ACC112 (cell line): ENCODE results near the gene ANAPC5.
A peak's percentile ranks its signal among the peaks of the same experiment; 100 is the strongest.

ENCODE experiments used
- H2AFZ ChIP-seq: fragments of 200-600 bp; sonication (generic); one replicate; pipeline ENCODE4 v1.6.0; 2017; ENCODE audit warnings: antibody characterized with exemption, low read length; ENCODE audit not compliant: unreplicated experiment
- H3K27ac ChIP-seq: fragments of 200-600 bp; sonication (generic); 2 replicates; pipeline ENCODE4 v1.5.1; 2014; ENCODE audit warnings: low read depth, mild to moderate bottlenecking, antibody characterized with exemption, low read length, moderate library complexity
- H3K27me3 ChIP-seq: fragments of 200-600 bp; sonication (generic); 2 replicates; pipeline ENCODE4 v1.6.1; 2014; ENCODE audit warnings: mild to moderate bottlenecking, antibody characterized with exemption, low read length, moderate library complexity, mixed read lengths; ENCODE audit not compliant: insufficient read depth
- H3K36me3 ChIP-seq: fragments of 200-600 bp; sonication (generic); 2 replicates; pipeline ENCODE4 v1.6.1; 2016; ENCODE audit warnings: mild to moderate bottlenecking, antibody characterized with exemption, low read length, moderate library complexity, mixed read lengths; ENCODE audit not compliant: insufficient read depth
- H3K4me1 ChIP-seq: fragments of 200-600 bp; sonication (generic); one replicate; pipeline ENCODE4 v1.6.1; 2016; ENCODE audit warnings: low read length, mixed read lengths; ENCODE audit not compliant: insufficient read depth, unreplicated experiment, control insufficient read depth
- H3K4me3 ChIP-seq: fragments of 200-600 bp; sonication (generic); 2 replicates; pipeline ENCODE4 v1.5.1; 2014; ENCODE audit warnings: mild to moderate bottlenecking, low read depth, low read length
- H3K79me2 ChIP-seq: fragments of 200-600 bp; sonication (generic); one replicate; pipeline ENCODE4 v1.6.0; 2016; ENCODE audit warnings: low read length; ENCODE audit not compliant: control insufficient read depth, unreplicated experiment, insufficient read depth

ANAPC5 gene

DNA sequence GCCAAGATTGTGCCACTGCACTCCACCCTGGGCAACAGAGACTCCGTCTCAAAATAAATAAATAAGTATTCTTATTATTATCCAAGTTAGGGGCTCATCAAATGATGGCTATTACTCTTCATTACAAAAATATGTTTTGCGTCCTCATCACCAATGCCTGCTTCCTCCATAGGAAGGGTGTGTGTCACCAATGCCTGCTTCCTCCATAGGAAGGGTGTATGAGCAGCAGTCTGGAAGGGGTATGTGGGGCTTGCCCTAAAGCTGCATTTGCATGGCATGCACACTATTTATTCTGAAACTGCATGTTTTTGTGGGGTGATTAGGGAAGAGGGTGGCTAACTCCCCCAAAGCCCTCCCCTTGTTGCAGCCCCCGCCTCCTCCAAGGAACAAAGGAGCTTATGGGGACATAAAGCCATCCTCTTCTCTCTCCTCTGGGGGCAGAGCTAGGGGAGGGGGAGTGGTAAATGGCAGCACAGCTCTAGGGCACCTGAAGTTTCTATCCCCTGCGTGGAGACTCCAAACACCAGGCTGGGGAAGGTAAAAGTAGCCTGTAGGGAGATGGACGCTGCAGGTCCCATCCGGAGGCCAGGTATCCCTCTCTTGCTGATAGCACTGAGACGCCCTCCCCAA is 57.0 kb downstream of the ANAPC5 start:
- no peak overlapping the region for H3K27ac ChIP-seq
- no peaks in the 10 kb centered on the region; the same call in 1 of the 2 replicates for H3K36me3 ChIP-seq
- H3K4me3 ChIP-seq = peak overlapping the region; percentile 92
- peaks cover 29% of the 10 kb centered on the region for H3K79me2 ChIP-seq
- H2AFZ ChIP-seq = no peak overlapping the region
- H3K27me3 ChIP-seq = no peaks in the 10 kb centered on the region
- peaks cover 3% of the 10 kb centered on the region for H3K4me1 ChIP-seq

DNA sequence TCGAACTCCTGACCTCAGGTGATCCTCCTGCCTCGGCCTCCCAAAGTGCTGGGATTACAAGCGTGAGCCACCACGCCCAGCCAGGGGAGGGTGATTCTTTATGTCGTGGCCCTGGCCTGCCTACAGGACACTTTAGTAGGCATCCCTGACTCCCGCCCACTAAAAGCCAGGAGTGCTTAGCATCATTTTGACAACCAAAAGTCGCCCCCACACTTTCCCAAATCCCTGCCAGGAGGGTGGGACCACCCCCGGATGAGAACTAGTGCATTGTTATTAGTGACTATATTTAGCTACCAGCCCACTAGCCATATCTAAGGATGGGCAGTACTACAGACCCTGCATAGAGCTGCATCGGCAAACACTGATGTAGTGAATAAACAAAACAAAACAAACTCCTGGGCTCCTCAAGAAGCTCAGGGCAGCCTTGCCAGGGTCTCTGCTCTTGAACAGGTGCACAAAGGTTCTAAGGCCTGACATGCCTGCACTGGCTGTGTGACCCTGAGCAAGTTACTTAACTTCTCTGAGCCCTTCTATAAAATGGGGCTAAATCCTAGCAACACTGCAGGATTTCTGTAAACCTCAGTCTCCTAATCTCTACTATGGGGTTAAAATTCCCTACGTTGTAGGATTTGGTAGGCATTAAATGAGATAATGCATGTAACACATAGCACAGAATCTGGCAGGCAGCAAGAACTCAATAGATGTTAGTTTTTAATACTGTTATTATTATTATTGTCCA is 57.9 kb downstream of the ANAPC5 start:
- H3K4me1 ChIP-seq = peaks cover 3% of the 10 kb centered on the region

DNA sequence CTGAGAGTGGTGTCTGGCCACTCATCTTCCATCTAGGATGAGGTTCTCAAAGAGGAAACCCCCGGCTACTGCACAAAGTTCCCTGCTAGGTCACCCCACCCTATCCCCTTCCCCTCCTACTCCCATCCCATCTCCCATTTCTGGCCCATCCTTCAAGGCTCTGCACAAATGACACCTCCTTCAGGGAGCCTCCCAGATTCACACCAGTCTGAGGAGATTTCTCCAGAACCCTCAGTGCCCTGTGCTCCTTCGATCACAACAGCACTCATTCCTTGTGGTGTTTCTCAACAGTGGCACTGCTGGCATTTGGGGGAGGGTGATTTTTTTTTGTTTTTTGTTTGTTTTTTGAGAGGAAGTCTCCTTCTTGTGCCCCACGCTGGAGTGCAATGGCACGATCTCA is 58.6 kb downstream of the ANAPC5 start:
- peaks cover 32% of the 10 kb centered on the region for H3K79me2 ChIP-seq
- peaks cover 3% of the 10 kb centered on the region for H3K4me1 ChIP-seq
- H3K27ac ChIP-seq = no peak overlapping the region

More for the DNA sequence above, 57.9 kb downstream of the ANAPC5 start:
- Histone ChIP-seq H2AFZ (no peak overlapping the region), H3K27ac (no peak overlapping the region), H3K4me3 (no peak overlapping the region), H3K79me2 (peaks cover 29% of the 10 kb centered on the region), H3K27me3 (no peaks in the 10 kb centered on the region), H3K36me3 (no peaks in the 10 kb centered on the region; the same call in 1 of the 2 replicates)

DNA sequence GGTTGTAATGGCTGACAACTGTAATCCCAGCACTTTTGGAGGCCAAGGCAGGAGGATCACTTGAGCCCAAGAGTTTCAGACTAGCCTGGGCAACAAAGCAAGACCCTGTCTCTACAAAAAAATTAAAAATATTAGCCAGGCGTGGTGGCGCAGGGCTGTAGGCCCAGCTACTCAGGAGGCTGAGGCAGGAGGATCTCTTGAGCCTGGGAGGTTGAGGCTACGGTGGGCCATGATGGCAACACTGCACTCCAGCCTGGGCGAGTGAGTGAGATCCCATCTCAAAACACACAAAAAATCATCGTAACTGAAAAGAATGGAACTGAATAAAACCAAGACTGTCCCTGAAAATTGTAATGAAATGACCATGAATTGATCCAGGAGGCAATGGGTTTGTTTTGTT is 61.8 kb downstream of the ANAPC5 start:
- peaks cover 3% of the 10 kb centered on the region for H3K4me1 ChIP-seq
- no peaks in the 10 kb centered on the region for H3K27me3 ChIP-seq
- H3K36me3 ChIP-seq = no peaks in the 10 kb centered on the region; the same call in 1 of the 2 replicates
- no peak overlapping the region for H3K27ac ChIP-seq
- no peak overlapping the region for H2AFZ ChIP-seq
- peaks cover 29% of the 10 kb centered on the region for H3K79me2 ChIP-seq
- no peak overlapping the region for H3K4me3 ChIP-seq

More for the DNA sequence above, 58.6 kb downstream of the ANAPC5 start:
- Histone ChIP-seq H3K27me3 (no peaks in the 10 kb centered on the region), H3K36me3 (no peaks in the 10 kb centered on the region; the same call in 1 of the 2 replicates), H2AFZ (no peak overlapping the region), H3K4me3 (no peak overlapping the region)

DNA sequence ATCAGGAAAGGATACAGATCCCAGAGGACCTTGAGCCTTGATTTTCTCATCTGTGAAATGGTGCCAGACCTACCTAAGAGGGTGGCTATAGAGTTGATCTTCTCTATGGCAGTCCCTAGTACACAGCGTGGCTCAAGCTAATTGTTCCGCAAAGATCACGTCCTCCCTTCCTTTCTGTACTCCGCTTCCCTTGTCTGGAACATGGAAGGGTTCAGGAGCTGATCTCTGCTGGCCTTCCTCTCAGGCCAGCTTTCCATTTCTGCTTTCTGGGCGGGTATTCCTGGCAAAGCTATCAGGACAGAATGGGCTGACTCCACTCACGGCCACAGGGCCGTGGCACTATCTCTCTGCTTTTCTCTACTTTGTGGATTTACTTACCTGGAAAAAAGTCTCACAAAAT is 62.2 kb downstream of the ANAPC5 start:
- Histone ChIP-seq H3K27ac (no peak overlapping the region), H3K27me3 (no peaks in the 10 kb centered on the region), H3K4me3 (no peak overlapping the region), H3K36me3 (no peaks in the 10 kb centered on the region; the same call in 1 of the 2 replicates), H2AFZ (no peak overlapping the region), H3K79me2 (peaks cover 26% of the 10 kb centered on the region), H3K4me1 (no peaks in the 10 kb centered on the region)

DNA sequence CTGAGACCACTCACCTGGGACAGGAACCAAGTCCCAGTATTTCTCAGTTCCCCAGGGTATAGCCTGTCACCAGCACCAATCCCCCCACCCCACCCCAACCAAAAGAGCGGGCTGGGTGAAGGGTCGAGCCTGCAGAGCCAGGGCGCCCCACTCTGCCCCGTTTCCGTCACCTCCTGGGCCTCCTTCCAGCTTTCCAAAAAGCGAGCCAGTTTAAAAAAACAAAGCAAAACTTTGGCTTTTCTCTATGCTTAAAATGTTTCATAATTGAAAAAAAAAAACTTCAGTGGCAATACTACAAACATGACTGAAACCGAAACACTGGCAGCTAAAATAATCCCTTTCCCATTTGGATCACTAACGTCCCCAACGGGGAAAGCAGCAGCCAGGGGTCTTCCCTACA is 63.2 kb downstream of the ANAPC5 start:
- peaks cover 19% of the 10 kb centered on the region for H3K79me2 ChIP-seq
- H3K4me3 ChIP-seq = no peak overlapping the region
- no peaks in the 10 kb centered on the region; the same call in 1 of the 2 replicates for H3K36me3 ChIP-seq
- H3K27me3 ChIP-seq = no peaks in the 10 kb centered on the region
- no peaks in the 10 kb centered on the region for H3K4me1 ChIP-seq
- no peak overlapping the region for H3K27ac ChIP-seq
- no peak overlapping the region for H2AFZ ChIP-seq

DNA sequence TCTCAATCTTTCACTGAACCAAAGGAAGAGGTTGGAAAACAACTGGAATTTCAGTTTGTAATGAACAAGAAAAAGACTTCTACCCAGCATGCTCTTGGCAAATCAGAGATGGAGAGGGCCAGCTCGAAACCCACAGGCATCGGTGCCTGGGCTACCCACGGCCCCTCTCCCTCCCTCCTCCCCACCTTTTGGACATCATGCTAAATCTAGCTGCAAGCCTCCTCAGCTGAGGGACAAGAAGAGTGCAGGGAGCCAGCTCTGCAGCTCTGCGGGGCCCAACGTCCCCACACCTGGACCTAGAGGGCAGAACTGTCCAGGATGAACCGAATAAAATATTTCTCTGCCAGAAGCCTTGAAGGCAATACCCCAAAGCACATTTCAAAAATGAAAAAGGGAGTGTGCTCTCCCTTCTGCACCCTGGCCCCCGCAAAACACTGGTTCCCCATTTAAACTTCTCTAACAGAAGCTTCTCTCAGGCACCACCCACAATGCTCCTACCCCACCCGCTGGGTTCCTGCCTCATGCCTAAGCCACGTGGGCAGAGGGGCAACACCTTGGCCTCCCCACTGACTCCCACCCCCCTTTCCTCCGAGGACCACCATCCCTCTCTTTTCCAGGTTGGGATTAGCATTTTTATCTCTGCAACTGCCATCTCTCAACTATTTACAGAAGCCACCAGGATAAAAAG is 63.9 kb downstream of the ANAPC5 start:
- Histone ChIP-seq H2AFZ (no peak overlapping the region), H3K79me2 (peaks cover 17% of the 10 kb centered on the region), H3K4me1 (no peaks in the 10 kb centered on the region), H3K27me3 (no peaks in the 10 kb centered on the region), H3K27ac (no peak overlapping the region), H3K36me3 (no peaks in the 10 kb centered on the region; the same call in 1 of the 2 replicates), H3K4me3 (no peak overlapping the region)

DNA sequence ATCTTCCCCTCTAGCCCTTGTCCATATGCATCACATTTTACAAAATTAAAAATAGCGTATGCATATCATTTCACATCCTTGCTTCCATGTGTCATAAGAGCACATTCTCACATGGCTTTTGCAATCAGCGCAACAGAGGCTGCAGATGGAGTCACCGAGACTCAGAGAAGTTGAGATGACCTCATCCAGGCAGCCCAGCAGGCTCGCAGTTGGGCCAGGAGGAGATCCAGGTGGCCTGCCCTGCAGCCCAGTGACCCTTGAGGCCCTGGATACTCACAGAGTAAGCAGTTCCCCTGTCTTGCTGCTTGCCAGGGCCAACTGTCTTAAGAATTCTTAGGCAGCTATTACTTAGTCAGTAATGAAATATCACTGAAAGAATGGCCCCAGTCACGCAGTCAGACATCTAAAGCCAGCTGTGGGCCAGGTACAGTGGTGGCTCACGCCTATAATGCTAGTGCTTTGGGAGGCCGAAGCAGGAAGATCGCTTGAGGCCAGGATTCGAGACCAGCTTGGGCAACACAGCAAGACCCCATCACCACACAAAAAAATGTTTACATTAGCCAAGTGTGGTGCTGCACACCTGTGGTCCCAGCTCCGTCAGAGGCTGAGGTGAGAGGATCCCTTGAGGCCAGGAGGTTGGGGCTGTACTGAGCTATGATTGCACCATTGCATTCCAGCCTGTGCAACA is 64.8 kb downstream of the ANAPC5 start:
- no peak overlapping the region for H2AFZ ChIP-seq
- H3K4me3 ChIP-seq = no peak overlapping the region
- no peaks in the 10 kb centered on the region for H3K27me3 ChIP-seq
- peaks cover 21% of the 10 kb centered on the region for H3K79me2 ChIP-seq
- H3K36me3 ChIP-seq = no peaks in the 10 kb centered on the region; the same call in 1 of the 2 replicates
- H3K27ac ChIP-seq = no peak overlapping the region
- H3K4me1 ChIP-seq = no peaks in the 10 kb centered on the region

DNA sequence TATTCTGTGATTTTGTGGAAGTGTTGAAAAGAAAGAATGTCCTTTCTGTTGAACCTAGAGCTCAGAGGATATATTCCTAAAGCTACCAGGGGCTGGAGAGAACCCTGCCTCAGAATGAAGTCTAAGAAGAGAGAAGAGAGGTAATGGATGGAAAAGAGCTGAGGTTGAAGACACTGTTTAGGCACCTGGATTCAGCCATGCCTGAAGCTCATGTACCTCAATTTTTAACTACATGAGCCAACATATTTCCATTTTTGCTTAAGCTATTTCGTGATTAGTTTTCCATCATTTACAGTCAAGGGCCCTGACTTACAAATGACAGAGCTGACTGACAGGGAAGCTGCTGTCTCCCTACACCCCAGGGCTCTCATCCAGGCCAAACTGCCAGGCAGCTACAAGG is 66.4 kb downstream of the ANAPC5 start:
- H3K36me3 ChIP-seq = no peaks in the 10 kb centered on the region
- no peak overlapping the region for H3K27ac ChIP-seq
- H3K27me3 ChIP-seq = no peaks in the 10 kb centered on the region
- H3K4me1 ChIP-seq = no peaks in the 10 kb centered on the region
- H2AFZ ChIP-seq = no peak overlapping the region
- H3K4me3 ChIP-seq = no peak overlapping the region
- peaks cover 17% of the 10 kb centered on the region for H3K79me2 ChIP-seq

DNA sequence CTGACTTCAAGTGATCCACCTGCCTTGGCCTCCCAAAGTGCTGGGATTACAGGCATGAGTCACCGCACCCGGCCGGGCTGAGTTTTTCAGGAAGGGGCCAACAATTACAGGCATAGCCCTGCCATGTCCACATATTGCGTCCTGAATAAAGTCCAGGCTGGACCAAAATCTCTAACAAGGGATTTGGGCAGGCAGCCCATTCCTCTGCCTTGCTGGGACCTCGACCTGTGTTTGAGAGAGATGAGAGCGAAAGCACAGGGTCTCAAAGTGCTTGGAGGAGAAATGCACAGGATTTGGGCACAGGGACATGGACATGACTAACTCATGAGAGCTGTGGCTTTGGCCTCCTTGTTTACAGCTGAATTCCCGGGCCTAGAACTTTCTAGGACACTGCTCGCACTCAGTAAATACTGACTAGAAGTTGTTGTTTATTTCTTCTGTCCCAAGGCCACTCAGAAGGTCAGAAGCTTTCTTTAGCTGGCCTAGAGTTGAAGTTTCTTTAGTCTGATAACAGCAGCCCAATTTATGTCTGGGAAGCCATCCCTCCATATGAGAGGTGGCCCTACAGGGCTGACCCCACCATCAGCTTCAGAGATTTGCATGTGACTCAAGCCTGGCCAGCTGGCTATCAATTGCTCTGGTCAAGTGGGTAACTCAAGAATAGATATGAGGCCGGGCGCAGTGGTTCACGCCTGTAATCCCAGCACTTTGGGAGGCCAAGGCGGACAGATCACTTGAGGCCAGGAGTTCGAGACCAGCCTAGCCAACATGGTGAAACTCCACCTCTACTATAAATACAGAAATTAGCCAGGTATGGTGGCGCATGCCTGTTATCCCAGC is 67.4 kb downstream of the ANAPC5 start:
- Histone ChIP-seq H3K27ac (no peak overlapping the region), H3K4me3 (no peak overlapping the region), H3K27me3 (no peaks in the 10 kb centered on the region), H2AFZ (no peak overlapping the region), H3K4me1 (peaks cover 2% of the 10 kb centered on the region), H3K36me3 (no peaks in the 10 kb centered on the region), H3K79me2 (peaks cover 17% of the 10 kb centered on the region)
